GM21526 (cell line): ENCODE data around the gene PRPF8.
A peak's percentile ranks its signal among the peaks of the same experiment; 100 is the strongest.
"Not testable (repeated sequence)": the region's sequence is repeated elsewhere in the genome, so short reads cannot be mapped to it uniquely, and the experiment has no call there.

ENCODE experiments used
- ATAC-seq: cut with Tn5 transposase; IDR thresholded peaks from one replicate; pipeline ENCODE4 v1.9.1; 2021; ENCODE audit warnings: moderate library complexity; ENCODE audit not compliant: unreplicated experiment, low FRiP score

The PRPF8 gene

GRCh38 chr17:1684378-1685189, at the start of gene PRPF8:
Gene PRPF8 (minus strand): TSS chr17:1684867. CDS start chr17:1684571, 296 bp downstream.
- peak; percentile 95 for ATAC-seq

- no peak for ATAC-seq
Observed at GRCh38 chr17:1733759-1734158, 49.1 kb upstream of the PRPF8 start.

- no peak for ATAC-seq
Observed at GRCh38 chr17:1732833-1733321, 48.2 kb upstream of the PRPF8 start.

GRCh38 chr17:1732241-1732832, 47.7 kb upstream of the PRPF8 start:
- ATAC-seq = no peak

GRCh38 chr17:1731194-1731506, 46.5 kb upstream of the PRPF8 start:
- ATAC-seq = no peak

- no peak for ATAC-seq
Observed at GRCh38 chr17:1730326-1731193, 45.9 kb upstream of the PRPF8 start.

- ATAC-seq = no peak
Observed at GRCh38 chr17:1729966-1730325, 45.3 kb upstream of the PRPF8 start.

GRCh38 chr17:1727876-1728630, 43.4 kb upstream of the PRPF8 start:
- no peak for ATAC-seq

GRCh38 chr17:1727258-1727789, 42.7 kb upstream of the PRPF8 start:
- no peak for ATAC-seq

GRCh38 chr17:1726626-1727257, 42.1 kb upstream of the PRPF8 start:
- no peak for ATAC-seq

GRCh38 chr17:1725642-1726511, 41.2 kb upstream of the PRPF8 start:
- no peak for ATAC-seq

- ATAC-seq = no peak
Observed at GRCh38 chr17:1724869-1725641, 40.4 kb upstream of the PRPF8 start.

- ATAC-seq = peak; percentile 39
Observed at GRCh38 chr17:1724351-1724868, 39.7 kb upstream of the PRPF8 start, which contains the start of gene WDR81. Gene WDR81 (plus strand): TSS chr17:1724704. CDS start chr17:1724960, 256 bp downstream.

- ATAC-seq = not testable (repeated sequence)
Observed at GRCh38 chr17:1722022-1722421, 37.4 kb upstream of the PRPF8 start.

- no peak for ATAC-seq
Observed at GRCh38 chr17:1720856-1721386, 36.3 kb upstream of the PRPF8 start.

GRCh38 chr17:1718362-1719165, 33.9 kb upstream of the PRPF8 start:
- ATAC-seq = no peak
